Calu3 (cell line): ENCODE results near the gene XRCC3. TPM values are rescaled to one million over a fixed set of nuclear protein-coding genes. Genes with fewer than 3 reads are reported as not detected.
A peak's percentile ranks its signal among the peaks of the same experiment; 100 is the strongest.

Experiments
- BruUV-seq: library from RNA; stranded (reverse); fragments of 400-500 nt; replicated peaks from 2 replicates; lab custom pipeline; 2021; lab: Mats Ljungman, UMichigan
- CTCF ChIA-PET: fragments of 300-600 bp; sonication (Branson Sonifier 250); formaldehyde crosslinking; loops from one replicate; lab custom pipeline; 2022; ENCODE audit warnings: antibody characterized with exemption; lab: Charles Lee
- DNase-seq: peaks from one replicate; pipeline ENCODE4 v3.0.0; 2022
- H3K27ac Mint-ChIP-seq: one replicate; pipeline ENCODE4 v1.8.0; 2022; ENCODE audit warnings: mixed read lengths; ENCODE audit not compliant: unreplicated experiment
- H3K27me3 Mint-ChIP-seq: one replicate; pipeline ENCODE4 v1.8.0; 2022; ENCODE audit warnings: mixed read lengths; ENCODE audit not compliant: unreplicated experiment
- H3K36me3 Mint-ChIP-seq: one replicate; pipeline ENCODE4 v1.8.0; 2022; ENCODE audit warnings: mild to moderate bottlenecking, moderate library complexity, mixed read lengths; ENCODE audit not compliant: insufficient read depth, unreplicated experiment
- H3K4me1 Mint-ChIP-seq: one replicate; pipeline ENCODE4 v1.8.0; 2022; ENCODE audit warnings: mild to moderate bottlenecking, low read depth, mixed read lengths; ENCODE audit not compliant: unreplicated experiment
- H3K4me3 Mint-ChIP-seq: one replicate; pipeline ENCODE4 v1.8.0; 2022; ENCODE audit warnings: mild to moderate bottlenecking, low read depth, moderate library complexity, mixed read lengths; ENCODE audit not compliant: unreplicated experiment
- H3K9me3 Mint-ChIP-seq: one replicate; pipeline ENCODE4 v1.8.0; 2022; ENCODE audit warnings: low read depth, mixed read lengths; ENCODE audit not compliant: unreplicated experiment
- intact Hi-C: fragments of 100-400 bp; cut with micrococcal nuclease; formaldehyde crosslinking; loops from one replicate; pipeline ENCODE4 v1.10.0; 2022; ENCODE audit not compliant: unreplicated experiment
- total RNA-seq: library from RNA; stranded (reverse); gene quantifications from 2 replicates; pipeline ENCODE4 v1.2.3, GENCODE V29; 2022
- TF ChIP-seq, protein P1 (sequence below): fragments of 200-600 bp; IDR thresholded peaks from one replicate; pipeline ENCODE4 v1.8.0; 2022; ENCODE audit warnings: antibody characterized with exemption; ENCODE audit not compliant: unreplicated experiment

Gene XRCC3
- total RNA-seq, 1 experiment from 2014 or later: 48.6 TPM

DNA sequence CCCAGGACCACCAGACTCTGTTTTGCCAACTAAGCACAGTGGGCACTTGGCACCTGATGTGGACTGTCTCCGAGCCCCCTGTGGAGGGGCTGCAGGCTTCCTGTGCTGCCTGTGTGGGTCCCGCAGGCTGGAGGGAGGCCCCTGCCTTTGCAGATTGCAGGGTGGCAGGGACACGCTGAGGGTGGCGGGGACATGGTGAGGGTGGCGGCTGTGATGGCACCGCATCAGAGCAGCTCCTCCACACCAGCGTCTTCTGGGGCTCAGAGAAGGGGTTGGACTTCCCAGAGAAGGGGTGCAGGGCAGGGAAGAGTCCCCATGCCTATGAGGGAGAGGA is 8.5 kb upstream of the XRCC3 start:
- H3K36me3 Mint-ChIP-seq: peaks cover 2% of the 10 kb centered on the region
- BruUV-seq: no TSS peak
- TF ChIP-seq, protein P1, sequence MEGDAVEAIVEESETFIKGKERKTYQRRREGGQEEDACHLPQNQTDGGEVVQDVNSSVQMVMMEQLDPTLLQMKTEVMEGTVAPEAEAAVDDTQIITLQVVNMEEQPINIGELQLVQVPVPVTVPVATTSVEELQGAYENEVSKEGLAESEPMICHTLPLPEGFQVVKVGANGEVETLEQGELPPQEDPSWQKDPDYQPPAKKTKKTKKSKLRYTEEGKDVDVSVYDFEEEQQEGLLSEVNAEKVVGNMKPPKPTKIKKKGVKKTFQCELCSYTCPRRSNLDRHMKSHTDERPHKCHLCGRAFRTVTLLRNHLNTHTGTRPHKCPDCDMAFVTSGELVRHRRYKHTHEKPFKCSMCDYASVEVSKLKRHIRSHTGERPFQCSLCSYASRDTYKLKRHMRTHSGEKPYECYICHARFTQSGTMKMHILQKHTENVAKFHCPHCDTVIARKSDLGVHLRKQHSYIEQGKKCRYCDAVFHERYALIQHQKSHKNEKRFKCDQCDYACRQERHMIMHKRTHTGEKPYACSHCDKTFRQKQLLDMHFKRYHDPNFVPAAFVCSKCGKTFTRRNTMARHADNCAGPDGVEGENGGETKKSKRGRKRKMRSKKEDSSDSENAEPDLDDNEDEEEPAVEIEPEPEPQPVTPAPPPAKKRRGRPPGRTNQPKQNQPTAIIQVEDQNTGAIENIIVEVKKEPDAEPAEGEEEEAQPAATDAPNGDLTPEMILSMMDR: no peak
- no peak overlapping the region for H3K27ac Mint-ChIP-seq
- peaks cover 8% of the 10 kb centered on the region for H3K4me1 Mint-ChIP-seq
- CTCF ChIA-PET: no interaction called here
- H3K27me3 Mint-ChIP-seq: no peaks in the 10 kb centered on the region
- intact Hi-C loops: no loop called here
- no peaks in the 10 kb centered on the region for H3K9me3 Mint-ChIP-seq
- DNase-seq: no peak
- H3K4me3 Mint-ChIP-seq: no peak overlapping the region

DNA sequence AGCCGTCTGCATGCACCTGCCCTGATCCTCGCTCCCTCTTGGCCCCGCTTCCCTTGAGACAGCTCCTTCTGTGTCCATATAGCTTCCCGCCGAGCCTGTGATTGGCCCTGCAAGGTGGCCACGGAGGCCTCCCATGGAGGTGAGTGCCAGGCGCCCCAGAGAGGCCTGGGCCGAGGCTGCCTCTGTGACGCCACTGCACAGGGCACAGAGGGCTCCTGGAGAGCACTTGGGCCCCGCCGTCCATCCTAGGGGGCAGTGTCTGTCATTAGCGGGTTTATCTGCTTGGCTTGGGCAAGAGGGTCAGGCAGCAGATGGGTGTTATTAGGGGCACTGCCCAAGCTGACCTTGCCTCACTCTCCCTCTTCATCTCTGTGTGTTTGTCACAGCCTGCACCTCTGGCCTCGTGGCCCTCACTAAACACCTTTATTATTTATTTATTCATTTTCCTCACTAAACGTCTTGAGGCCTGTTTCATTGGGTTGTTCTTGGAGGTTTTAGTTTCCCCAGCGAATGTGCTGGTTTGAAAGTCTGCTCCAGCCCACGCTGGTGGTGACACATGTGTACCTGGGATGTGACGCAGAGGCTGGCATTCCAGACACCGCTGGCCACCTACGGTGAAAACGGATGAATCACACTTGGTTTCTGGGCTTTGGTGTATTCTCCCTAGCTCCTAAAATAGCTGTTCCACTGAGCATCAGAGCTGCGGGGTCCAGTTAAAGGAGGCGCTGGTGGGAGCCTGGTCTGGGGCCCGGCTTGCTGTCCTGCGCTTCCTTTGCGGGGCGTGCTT is 6.3 kb upstream of the XRCC3 start:
- peak; percentile 17 for DNase-seq
- no peaks in the 10 kb centered on the region for H3K27me3 Mint-ChIP-seq
- intact Hi-C loops: no loop called here
- TF ChIP-seq, protein P1: no peak
- H3K36me3 Mint-ChIP-seq: peaks cover 20% of the 10 kb centered on the region
- peaks cover 23% of the 10 kb centered on the region for H3K4me1 Mint-ChIP-seq
- no TSS peak for BruUV-seq
- H3K4me3 Mint-ChIP-seq: no peak overlapping the region
- H3K9me3 Mint-ChIP-seq: no peaks in the 10 kb centered on the region
- CTCF ChIA-PET: no interaction called here
- H3K27ac Mint-ChIP-seq: no peak overlapping the region

DNA sequence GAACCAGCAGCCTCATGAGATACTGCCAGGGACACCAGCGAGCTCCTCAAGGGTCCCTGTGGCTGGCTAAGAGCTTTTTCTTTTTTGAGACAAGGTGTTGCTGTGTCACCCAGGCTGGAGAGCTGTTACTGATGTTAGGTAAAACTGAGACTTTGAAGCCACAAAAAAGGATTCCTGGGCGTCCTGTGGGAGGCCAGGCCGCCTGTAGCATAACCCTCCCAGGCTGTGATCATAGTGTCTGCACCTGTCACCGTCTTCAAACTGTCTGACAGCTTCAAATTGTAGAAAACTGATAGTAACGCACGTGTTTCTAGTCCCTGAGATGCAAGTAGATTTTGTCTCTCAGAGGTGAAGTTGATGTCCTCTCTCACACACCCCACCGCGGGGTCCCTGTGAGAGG is 4.5 kb upstream of the XRCC3 start:
- Mint-ChIP-seq H3K27me3 (no peaks in the 10 kb centered on the region), H3K27ac (no peak overlapping the region), H3K9me3 (no peaks in the 10 kb centered on the region), H3K36me3 (peaks cover 36% of the 10 kb centered on the region), H3K4me3 (no peak overlapping the region), H3K4me1 (peaks cover 23% of the 10 kb centered on the region)
- BruUV-seq: no TSS peak
- CTCF ChIA-PET: no interaction called here
- intact Hi-C loops: no loop called here
- DNase-seq: no peak
- TF ChIP-seq, protein P1: no peak

DNA sequence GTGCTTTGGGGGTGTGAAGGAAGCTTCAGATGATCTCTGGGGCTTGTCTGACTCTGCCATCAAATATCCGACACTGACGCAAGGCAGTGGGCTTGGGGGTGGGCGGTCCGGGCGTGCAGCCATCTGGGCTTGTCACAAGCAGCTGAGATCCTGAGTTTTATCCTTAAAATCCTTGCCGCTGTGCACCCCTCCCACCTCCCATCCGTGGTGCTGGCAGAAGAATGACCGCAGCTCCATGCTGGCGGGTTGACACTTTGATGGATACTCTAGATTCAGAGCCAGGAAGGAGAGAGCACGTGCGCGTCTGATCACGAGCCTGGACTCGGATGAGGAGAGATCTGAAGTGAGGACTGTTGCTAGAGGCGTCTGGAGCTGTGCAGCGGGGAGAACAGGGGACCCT is 3.3 kb upstream of the XRCC3 start:
- CTCF ChIA-PET: interaction anchor here (0.5 to 0.6 kb wide), 2 partner anchors 59 to 1123 kb away, joined by 5 to 10 read pairs; no protein-coding TSS in a partner anchor
- H3K36me3 Mint-ChIP-seq: peaks cover 38% of the 10 kb centered on the region
- no peak overlapping the region for H3K4me3 Mint-ChIP-seq
- BruUV-seq: no TSS peak
- H3K27me3 Mint-ChIP-seq: no peaks in the 10 kb centered on the region
- H3K9me3 Mint-ChIP-seq: no peaks in the 10 kb centered on the region
- DNase-seq: no peak
- TF ChIP-seq, protein P1: no peak
- H3K4me1 Mint-ChIP-seq: peaks cover 23% of the 10 kb centered on the region
- H3K27ac Mint-ChIP-seq: no peak overlapping the region
- intact Hi-C loops: no loop called here
